Thoracic aorta (tissue), 2 donors: Measurements from ENCODE around the gene METTL23. TPM values are rescaled to one million over a fixed set of nuclear protein-coding genes. Genes with fewer than 3 reads are reported as not detected.

Experiments
- ATAC-seq: fragments of 150-250 bp; one replicate; pipeline ENCODE4 v1.8.0; 2017; ENCODE audit warnings: low read depth; ENCODE audit not compliant: insufficient number of reproducible peaks, low FRiP score
- DNase-seq: peaks from one replicate; pipeline ENCODE4 v3.0.0-alpha.2; 2020; ENCODE audit warnings: low spot score
- H3K27ac ChIP-seq, 2 donors: fragments of 200-600 bp; sonication (generic); 1 replicate in 1 of 2; 2 replicates in 1 of 2; pipeline ENCODE4 v1.5.1; 2016; ENCODE audit warnings: mild to moderate bottlenecking in 2 of 2, moderate library complexity in 2 of 2
- H3K27me3 ChIP-seq: fragments of 200-600 bp; sonication (generic); replicated peaks from 2 replicates; pipeline ENCODE4 v1.6.0; 2016; ENCODE audit warnings: mild to moderate bottlenecking; ENCODE audit not compliant: insufficient read depth
- H3K36me3 ChIP-seq: fragments of 200-600 bp; sonication (generic); one replicate; pipeline ENCODE4 v1.5.1; 2016
- H3K4me1 ChIP-seq, 2 donors: fragments of 200-600 bp; sonication (generic); 1 replicate in 1 of 2; 2 replicates in 1 of 2; pipeline versions ENCODE4 v1.5.1 to v1.6.0; 2016; ENCODE audit warnings: low read depth in 2 of 2, mild to moderate bottlenecking in 1 of 2; ENCODE audit not compliant: control insufficient read depth in 1 of 2
- H3K4me3 ChIP-seq: fragments of 200-600 bp; sonication (generic); 2 replicates; pipeline ENCODE4 v1.5.1; 2016; ENCODE audit warnings: mild to moderate bottlenecking
- H3K9me3 ChIP-seq: fragments of 200-600 bp; sonication (generic); 2 replicates; pipeline ENCODE4 v1.5.1; 2016
- CTCF ChIP-seq: fragments of 200-600 bp; sonication (generic); IDR thresholded peaks from one replicate; pipeline ENCODE4 v1.5.1; 2019; ENCODE audit warnings: antibody characterized with exemption
- total RNA-seq, 2 donors: library from RNA; depleted of rRNA; stranded (reverse); fragments of >200 nt; gene quantifications; one replicate each; pipeline versions ENCODE4 v1.1.0 to v1.2.3, GENCODE V29; 2016

METTL23 gene
- total RNA-seq, 2 donors from 2014 or later: 12.1 to 42.5 TPM

- TF ChIP-seq CTCF: no peak
- no peak for ATAC-seq
- H3K27me3 ChIP-seq: no peaks in the 10 kb centered on the region
- no peak for DNase-seq
- H3K27ac ChIP-seq: no peak overlapping the region
- peaks cover 20% of the 10 kb centered on the region for H3K36me3 ChIP-seq
- H3K4me1 ChIP-seq: no peaks in the 10 kb centered on the region
- H3K9me3 ChIP-seq: no peaks in the 10 kb centered on the region
- H3K4me3 ChIP-seq: no peak overlapping the region
Measured at GRCh38 chr17:76783146-76783545, 56.5 kb downstream of the METTL23 start.

Other genes starting within 250 kb of the METTL23 start
- 100 to 1,000 TPM in 1 of 2 donors, 10 to 100 TPM in 1; 91.6 to 153 TPM for gene RHBDF2, start 225.4 kb upstream of the METTL23 start, total RNA-seq
- 10 to 100 TPM in 1 of 2 donors, 1 to 10 TPM in 1; 8.3 to 17.7 TPM for gene CYGB, start 189.1 kb upstream of the METTL23 start, total RNA-seq
- 1 to 10 TPM; 1.9 to 2.4 TPM for gene PRCD, start 186.8 kb upstream of the METTL23 start, total RNA-seq
- 1 to 10 TPM in 1 of 2 donors, not detected in 1; 1.8 TPM for gene ST6GALNAC2, start 141.0 kb upstream of the METTL23 start, total RNA-seq
- gene ST6GALNAC1, start 83.1 kb upstream of the METTL23 start, total RNA-seq: 1 to 10 TPM; 1.2 to 1.3 TPM
- gene MXRA7, start 15.9 kb upstream of the METTL23 start, total RNA-seq: 100 to 1,000 TPM; 241 to 341 TPM
- gene JMJD6, start 233 bp upstream of the METTL23 start, total RNA-seq: 10 to 100 TPM; 32.4 to 36.1 TPM
- gene SRSF2, start 10.5 kb downstream of the METTL23 start, total RNA-seq: 100 to 1,000 TPM; 265 to 266 TPM
- 10 to 100 TPM; 49.7 to 52.3 TPM for gene MFSD11, start 11.3 kb downstream of the METTL23 start, total RNA-seq
- gene MGAT5B, start 141.6 kb downstream of the METTL23 start, total RNA-seq: under 1 TPM in 1 of 2 donors, not detected in 1; 0.14 TPM